GM19468 (cell line): ENCODE data around the gene OXER1.

ENCODE experiments used
- ATAC-seq: cut with Tn5 transposase; IDR thresholded peaks from one replicate; pipeline ENCODE4 v1.9.1; 2021; ENCODE audit warnings: mild to moderate bottlenecking, moderate library complexity, moderate number of reproducible peaks; ENCODE audit not compliant: unreplicated experiment; ENCODE audit errors: extremely low read depth

Gene OXER1

GRCh38 chr2:42764096-42764495, at the start of gene OXER1:
TSS of gene OXER1 (minus strand) at chr2:42764135. CDS start at chr2:42764062, 73 bp downstream.
- ATAC-seq = no peak

GRCh38 chr2:42812899-42813479, 49.1 kb upstream of the OXER1 start:
- no peak for ATAC-seq

- ATAC-seq = no peak
These were observed 47.3 kb upstream of the OXER1 start for GRCh38 chr2:42810971-42811811.

GRCh38 chr2:42810121-42810970, 46.4 kb upstream of the OXER1 start:
- peak; percentile 64 for ATAC-seq

- ATAC-seq = no peak
These were observed 45.8 kb upstream of the OXER1 start for GRCh38 chr2:42809819-42810120.

GRCh38 chr2:42809131-42809818, 45.3 kb upstream of the OXER1 start:
- no peak for ATAC-seq

GRCh38 chr2:42808301-42808700, 44.4 kb upstream of the OXER1 start:
- no peak for ATAC-seq

- ATAC-seq = no peak
These were observed 42.9 kb upstream of the OXER1 start for GRCh38 chr2:42806786-42807185.

- ATAC-seq = no peak
These were observed 41.0 kb upstream of the OXER1 start for GRCh38 chr2:42804891-42805290.

GRCh38 chr2:42804338-42804737, 40.4 kb upstream of the OXER1 start:
- ATAC-seq = no peak

GRCh38 chr2:42802150-42802549, 38.2 kb upstream of the OXER1 start:
- ATAC-seq = no peak

GRCh38 chr2:42801381-42801780, 37.4 kb upstream of the OXER1 start:
- ATAC-seq = no peak

- no peak for ATAC-seq
These were observed 37.0 kb upstream of the OXER1 start for GRCh38 chr2:42800981-42801380.

GRCh38 chr2:42800461-42800962, 36.6 kb upstream of the OXER1 start:
- ATAC-seq = no peak

GRCh38 chr2:42799881-42800280, 35.9 kb upstream of the OXER1 start:
- ATAC-seq = no peak

GRCh38 chr2:42797281-42797680, 33.3 kb upstream of the OXER1 start:
- no peak for ATAC-seq

GRCh38 chr2:42796427-42797248, 32.7 kb upstream of the OXER1 start:
- ATAC-seq = no peak

- ATAC-seq = no peak
These were observed 31.9 kb upstream of the OXER1 start for GRCh38 chr2:42795841-42796301.

GRCh38 chr2:42795275-42795674, 31.3 kb upstream of the OXER1 start:
- no peak for ATAC-seq
